Measurements from ENCODE around the gene TMEM219. TPM values are rescaled to one million over a fixed set of nuclear protein-coding genes. Genes with fewer than 3 reads are reported as not detected.
A peak's percentile ranks its signal among the peaks of the same experiment; 100 is the strongest.

Gene TMEM219
- total and polyA plus RNA-seq, 2 donors: 43.1 to 120 TPM

DNA sequence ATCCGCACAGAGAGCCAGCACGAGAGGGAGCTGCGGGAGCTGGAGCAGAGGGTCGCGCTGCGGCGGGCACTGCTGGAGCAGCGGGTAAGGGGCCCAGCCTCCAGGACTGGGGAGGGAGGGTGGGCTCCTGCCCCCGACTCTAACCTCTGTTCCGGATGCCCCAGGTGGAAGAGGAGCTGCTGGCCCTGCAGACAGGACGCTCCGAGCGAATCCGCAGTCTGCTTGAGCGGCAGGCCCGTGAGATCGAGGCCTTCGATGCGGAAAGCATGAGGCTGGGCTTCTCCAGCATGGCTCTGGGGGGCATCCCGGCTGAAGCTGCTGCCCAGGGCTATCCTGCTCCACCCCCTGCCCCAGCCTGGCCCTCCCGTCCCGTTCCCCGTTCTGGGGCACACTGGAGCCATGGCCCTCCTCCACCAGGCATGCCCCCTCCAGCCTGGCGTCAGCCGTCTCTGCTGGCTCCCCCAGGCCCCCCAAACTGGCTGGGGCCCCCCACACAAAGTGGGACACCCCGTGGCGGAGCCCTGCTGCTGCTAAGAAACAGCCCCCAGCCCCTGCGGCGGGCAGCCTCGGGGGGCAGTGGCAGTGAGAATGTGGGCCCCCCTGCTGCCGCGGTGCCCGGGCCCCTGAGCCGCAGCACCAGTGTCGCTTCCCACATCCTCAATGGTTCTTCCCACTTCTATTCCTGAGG is 29.1 kb downstream of the TMEM219 start:
- 89% methylated on average over 35 of the region's 35 CpGs for WGBS
- Histone ChIP-seq H3K4me3 (ENCODE audit: low read depth, low read length) (no peak overlapping the region), H3K27ac (ENCODE audit: low read depth) (no peak overlapping the region), H3K4me1 (ENCODE audit: insufficient read depth) (no peaks in the 10 kb centered on the region), H3K36me3 (ENCODE audit: insufficient read depth) (peaks cover 4% of the 10 kb centered on the region)
- DNase-seq (ENCODE audit: extremely low spot score): no peak

DNA sequence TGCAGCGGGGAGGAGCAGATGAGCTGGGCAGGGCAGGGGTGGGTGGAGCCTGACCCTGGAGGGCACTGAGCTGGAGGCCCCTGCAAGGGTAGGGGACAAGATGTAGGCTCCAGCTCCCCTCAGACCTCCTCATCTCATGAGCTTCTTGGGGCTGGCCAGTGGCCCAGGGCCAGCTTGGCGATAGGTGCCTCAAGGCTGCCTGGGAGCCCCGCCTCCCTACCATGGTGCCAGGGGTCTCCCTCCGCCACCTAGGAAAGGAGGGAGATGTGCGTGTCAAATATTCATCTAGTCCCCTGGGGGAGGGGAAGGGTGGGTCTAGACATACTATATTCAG is 29.7 kb downstream of the TMEM219 start:
- WGBS: 73% methylated on average over 5 of the region's 5 CpGs
- H3K36me3 ChIP-seq (ENCODE audit: insufficient read depth): peaks cover 4% of the 10 kb centered on the region
- no peaks in the 10 kb centered on the region for H3K4me1 ChIP-seq (ENCODE audit: insufficient read depth)
- no peak for DNase-seq (ENCODE audit: extremely low spot score)
- no peak overlapping the region for H3K27ac ChIP-seq (ENCODE audit: low read depth)
- no peak overlapping the region for H3K4me3 ChIP-seq (ENCODE audit: low read depth, low read length)

DNA sequence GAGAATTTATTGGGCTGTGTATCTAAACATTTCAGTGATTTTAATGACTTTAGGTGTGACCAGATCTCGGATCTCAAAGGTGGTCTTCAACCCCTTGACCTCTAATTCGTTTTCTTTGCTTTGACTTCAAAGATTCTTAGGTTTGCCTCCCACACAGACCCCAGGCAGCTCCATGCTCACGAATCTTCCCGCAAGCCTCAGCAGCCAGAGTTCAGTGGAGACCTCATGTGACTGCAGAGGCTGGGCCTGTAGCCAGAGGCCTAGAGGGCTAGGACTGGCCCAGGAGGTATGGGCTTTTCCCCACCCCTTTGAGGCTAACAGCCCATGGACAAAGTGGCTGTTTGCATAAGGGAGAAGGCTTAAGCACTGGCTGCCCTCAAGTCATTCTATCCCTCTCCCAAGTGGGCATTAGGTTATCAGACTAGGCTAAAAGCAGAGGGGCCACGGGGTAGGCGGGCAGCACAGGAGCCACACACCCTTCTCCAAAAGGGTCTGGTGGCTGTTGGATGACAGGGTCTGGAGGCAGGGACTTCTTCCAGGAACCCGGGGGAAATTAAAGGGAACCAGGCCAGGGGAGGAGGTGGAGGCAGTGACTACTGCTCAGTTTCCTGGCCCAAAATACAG is 30.6 kb downstream of the TMEM219 start:
- DNase-seq (ENCODE audit: extremely low spot score): no peak
- Histone ChIP-seq H3K4me1 (ENCODE audit: insufficient read depth) (no peaks in the 10 kb centered on the region), H3K27ac (ENCODE audit: low read depth) (no peak overlapping the region), H3K36me3 (ENCODE audit: insufficient read depth) (peaks cover 4% of the 10 kb centered on the region), H3K4me3 (ENCODE audit: low read depth, low read length) (no peak overlapping the region)
- 52% methylated on average over 7 of the region's 7 CpGs for WGBS

DNA sequence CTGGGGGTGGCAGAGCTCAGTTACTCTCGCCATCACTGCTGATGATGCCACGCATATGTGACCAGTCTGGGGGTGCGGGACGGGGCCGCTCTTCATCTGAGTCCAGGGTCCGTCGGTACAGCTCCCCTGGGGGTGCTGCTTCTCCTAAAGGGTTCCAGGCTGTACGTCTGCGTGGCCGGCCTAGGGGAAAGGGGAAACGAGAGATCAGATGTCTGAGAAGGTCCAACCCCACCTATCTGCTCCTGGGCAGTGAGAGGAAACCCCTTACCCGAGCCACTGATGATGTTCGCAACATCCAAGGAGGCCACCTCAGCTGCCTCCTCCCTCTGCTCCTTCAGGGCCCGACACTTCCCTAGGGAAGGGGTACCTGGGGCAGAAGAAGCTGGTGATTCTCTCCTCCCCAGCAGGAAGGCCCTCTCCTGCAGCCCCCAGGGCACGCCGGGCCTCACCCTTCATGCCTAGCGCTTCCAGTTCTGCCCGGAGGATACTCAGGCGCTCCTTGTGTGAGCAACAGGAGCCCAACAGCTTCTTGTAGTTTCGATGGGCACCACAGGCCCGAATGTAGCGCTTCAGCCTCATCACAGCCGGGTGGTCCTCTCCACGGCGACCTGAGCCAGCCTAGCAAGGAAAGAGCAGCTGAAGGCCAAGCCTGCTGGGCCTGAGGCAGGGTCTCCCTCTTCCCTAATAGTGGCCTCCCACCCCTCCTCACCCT is 31.5 kb downstream of the TMEM219 start:
- Histone ChIP-seq H3K36me3 (ENCODE audit: insufficient read depth) (peaks cover 4% of the 10 kb centered on the region), H3K27ac (ENCODE audit: low read depth) (no peak overlapping the region), H3K4me1 (ENCODE audit: insufficient read depth) (no peaks in the 10 kb centered on the region), H3K4me3 (ENCODE audit: low read depth, low read length) (no peak overlapping the region)
- no peak for DNase-seq (ENCODE audit: extremely low spot score)
- WGBS: 86% methylated on average over 25 of the region's 25 CpGs

DNA sequence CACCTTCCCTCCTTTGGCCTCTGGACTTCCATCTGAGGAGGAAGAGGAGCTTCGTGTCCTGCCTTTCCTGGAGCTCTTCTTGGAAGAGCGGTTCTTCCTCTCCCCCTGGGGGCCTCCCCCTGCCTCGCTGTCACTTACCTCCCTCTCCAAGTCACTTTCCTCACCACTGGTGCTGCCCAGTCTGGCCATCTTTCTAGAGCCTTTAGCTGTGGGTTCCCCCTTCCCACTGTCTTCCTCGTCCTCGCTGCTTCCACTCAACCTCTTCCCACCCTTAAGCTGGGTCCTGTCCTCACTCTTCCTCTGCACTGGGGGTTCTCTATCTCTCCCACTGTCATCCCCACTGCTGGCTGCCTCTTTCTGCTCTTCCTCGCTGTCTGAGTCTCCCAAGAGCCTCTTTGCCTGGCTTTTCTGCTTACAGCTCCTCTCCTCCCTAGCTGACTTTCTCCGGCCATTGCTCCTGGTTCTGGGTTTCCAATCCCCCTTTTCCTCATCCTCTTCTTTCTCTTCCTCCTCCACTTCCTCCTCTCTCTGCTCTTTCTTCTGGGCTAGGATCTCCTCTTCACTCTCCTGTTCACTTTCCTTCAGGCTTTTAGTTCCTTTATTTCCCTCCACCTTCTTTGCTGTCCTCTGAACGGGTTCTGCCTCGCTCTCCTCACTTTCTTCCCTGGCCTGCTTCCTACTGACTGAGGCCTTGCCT is 32.2 kb downstream of the TMEM219 start:
- H3K36me3 ChIP-seq (ENCODE audit: insufficient read depth): peaks cover 4% of the 10 kb centered on the region
- H3K27ac ChIP-seq (ENCODE audit: low read depth): no peak overlapping the region
- H3K4me3 ChIP-seq (ENCODE audit: low read depth, low read length): no peak overlapping the region
- no peak for DNase-seq (ENCODE audit: extremely low spot score)
- no peaks in the 10 kb centered on the region for H3K4me1 ChIP-seq (ENCODE audit: insufficient read depth)
- 85% methylated on average over 9 of the region's 9 CpGs for WGBS

DNA sequence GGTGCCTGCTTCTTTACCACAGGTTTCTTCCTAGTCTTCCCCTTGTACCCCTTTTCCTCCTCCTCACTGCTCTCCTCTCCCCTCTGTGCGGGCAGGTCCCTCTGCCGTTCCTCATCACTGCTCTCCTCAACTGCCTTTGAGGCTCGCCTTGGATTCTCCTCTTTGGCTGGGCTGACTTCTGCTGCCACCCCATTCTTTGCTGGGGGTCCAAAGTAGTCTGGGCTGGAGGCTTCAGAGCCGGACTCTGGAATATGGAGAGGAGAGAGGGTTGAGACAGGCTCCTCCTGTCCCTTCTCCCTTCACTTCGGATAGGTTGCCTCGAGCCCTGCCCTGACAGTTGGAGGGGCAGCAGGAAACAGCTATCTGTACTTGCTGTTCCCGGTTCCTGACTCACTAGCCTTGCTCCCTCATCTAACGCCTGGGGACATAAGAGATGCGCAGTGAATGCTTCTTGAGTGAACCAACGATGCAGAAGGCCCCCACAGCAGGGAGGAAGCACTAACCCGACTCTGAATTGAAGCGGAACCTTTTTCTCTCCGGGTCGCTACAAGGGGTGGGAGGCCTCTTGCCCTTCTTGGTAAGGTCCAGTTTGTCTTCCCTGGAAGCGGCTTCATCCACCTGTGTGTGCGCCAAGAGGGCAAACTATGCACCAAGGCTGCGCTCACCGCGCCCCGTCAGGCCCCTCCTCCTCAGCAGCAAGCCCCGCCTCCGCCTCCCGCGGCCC is 32.9 kb downstream of the TMEM219 start:
- peak overlapping the region; percentile 65 for H3K4me3 ChIP-seq (ENCODE audit: low read depth, low read length)
- H3K36me3 ChIP-seq (ENCODE audit: insufficient read depth): peaks cover 4% of the 10 kb centered on the region
- no peak for DNase-seq (ENCODE audit: extremely low spot score)
- H3K27ac ChIP-seq (ENCODE audit: low read depth): no peak overlapping the region
- 10% methylated on average over 24 of the region's 24 CpGs for WGBS
- no peaks in the 10 kb centered on the region for H3K4me1 ChIP-seq (ENCODE audit: insufficient read depth)

DNA sequence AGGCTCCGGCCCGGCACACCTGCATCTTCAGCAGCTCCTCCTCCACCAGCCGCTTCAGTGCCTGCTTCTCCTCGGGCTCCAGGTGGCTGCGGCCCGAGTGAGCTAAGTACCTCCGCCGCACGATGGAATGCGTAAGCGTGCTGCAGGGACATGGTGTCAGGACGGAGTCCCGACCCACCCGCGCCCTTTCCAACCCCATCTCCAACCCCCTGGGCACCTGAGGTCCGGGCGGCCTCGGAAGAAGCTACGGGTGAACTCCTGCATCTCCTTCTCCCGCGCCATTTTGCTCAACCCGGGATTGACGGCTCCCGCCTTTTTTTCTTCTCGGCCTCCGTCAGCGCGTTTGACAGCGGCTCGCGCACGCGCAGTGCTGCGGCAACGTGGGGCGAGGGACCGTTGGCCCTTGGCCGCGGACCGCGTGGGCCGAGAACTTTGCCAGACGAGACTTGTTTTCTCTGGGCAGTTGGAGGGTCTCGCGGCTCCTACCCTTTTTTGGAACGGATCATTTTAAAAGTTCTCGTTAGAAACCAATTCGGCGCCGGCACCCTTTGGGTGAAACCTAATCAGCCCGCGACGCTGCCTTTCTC is 33.5 kb downstream of the TMEM219 start, which contains the start of gene HIRIP3:
TSS of gene HIRIP3 (minus strand) at position 294 of the 587 bp plus-strand sequence. CDS start at position 282, 12 bp downstream.
- WGBS: under 1% methylated on average over 53 of the region's 53 CpGs
- H3K4me1 ChIP-seq (ENCODE audit: insufficient read depth): no peaks in the 10 kb centered on the region
- peaks cover 4% of the 10 kb centered on the region for H3K36me3 ChIP-seq (ENCODE audit: insufficient read depth)

DNA sequence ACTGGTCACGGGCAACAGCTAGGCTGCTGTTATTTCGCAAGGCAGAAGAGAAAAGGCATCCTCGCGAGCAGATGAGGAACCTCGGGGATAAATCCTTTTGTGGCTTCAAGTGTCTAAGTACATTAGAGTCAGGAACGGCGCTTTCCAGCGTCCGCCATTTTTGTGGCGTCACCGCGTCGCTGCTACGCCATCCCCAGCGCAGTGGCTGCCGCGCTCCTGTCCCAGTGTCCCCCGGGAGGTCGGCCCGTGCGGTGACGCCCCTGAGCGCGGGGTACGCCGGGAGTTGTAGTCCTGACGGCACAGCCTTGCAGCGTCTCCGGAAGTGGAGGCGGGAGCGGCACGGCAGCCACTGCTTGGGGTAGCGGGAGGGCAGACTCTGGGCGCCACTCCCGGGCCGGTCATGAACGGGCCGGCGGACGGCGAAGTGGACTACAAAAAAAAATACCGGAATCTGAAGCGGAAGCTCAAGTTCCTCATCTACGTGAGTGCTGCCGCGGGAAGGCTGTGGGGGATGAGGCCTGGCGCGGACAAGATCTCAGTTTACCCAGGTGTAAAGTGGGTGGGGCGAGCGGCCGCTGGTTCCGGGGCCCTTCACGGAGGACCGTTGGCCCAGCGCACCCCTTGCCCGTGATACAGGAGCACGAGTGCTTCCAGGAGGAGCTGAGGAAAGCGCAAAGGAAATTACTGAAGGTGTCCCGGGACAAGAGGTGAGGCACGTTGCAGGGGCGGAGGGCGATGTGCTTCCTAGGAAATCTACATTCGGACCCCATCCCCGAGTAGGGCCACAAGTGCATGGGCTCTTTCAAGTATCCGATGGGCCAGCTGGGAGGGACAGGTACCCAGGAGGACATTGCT is 34.3 kb downstream of the TMEM219 start, which contains the start of gene INO80E:
TSS of gene INO80E (plus strand) at position 331 of the 855 bp plus-strand sequence. CDS start at position 401, 70 bp downstream.
- under 1% methylated on average over 65 of the region's 65 CpGs for WGBS
- Histone ChIP-seq H3K4me3 (ENCODE audit: low read depth, low read length) (peak within 1 kb of the TSS; percentile 65), H3K27ac (ENCODE audit: low read depth) (peak within 1 kb of the TSS; percentile 87), H3K4me1 (ENCODE audit: insufficient read depth) (no peaks in the 10 kb centered on the region), H3K36me3 (ENCODE audit: insufficient read depth) (no peaks in the 10 kb centered on the region)
- DNase-seq (ENCODE audit: extremely low spot score): peak; percentile 88

More for the DNA sequence above, 33.5 kb downstream of the TMEM219 start, which contains the start of gene HIRIP3:
- peak; percentile 49 for DNase-seq (ENCODE audit: extremely low spot score)
- Histone ChIP-seq H3K27ac (ENCODE audit: low read depth) (peak within 1 kb of the TSS; percentile 87), H3K4me3 (ENCODE audit: low read depth, low read length) (peak within 1 kb of the TSS; percentile 65)

DNA sequence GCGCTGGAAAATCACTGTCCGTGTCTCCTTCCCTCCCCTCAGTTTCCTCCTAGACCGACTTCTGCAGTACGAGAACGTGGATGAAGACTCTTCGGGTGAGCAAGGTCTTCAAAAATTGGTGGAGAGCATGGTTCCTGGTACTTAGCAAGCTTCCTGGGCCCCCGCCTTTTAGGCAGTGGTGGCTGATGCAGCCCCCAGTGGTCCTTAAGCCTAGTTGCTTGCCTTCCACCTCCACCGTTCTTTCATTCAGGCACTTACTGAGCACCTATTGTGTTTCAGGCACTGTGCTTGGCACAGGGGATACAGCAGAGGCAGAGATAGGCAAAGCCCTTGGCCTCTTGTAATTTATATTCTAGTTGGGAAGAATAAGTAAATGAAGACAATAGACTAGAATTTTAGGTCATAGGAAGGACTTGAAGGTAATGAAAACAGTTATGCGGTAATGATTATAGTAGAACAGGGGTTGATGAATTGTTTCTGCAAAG is 34.9 kb downstream of the TMEM219 start:
- Histone ChIP-seq H3K4me1 (ENCODE audit: insufficient read depth) (no peaks in the 10 kb centered on the region), H3K36me3 (ENCODE audit: insufficient read depth) (no peaks in the 10 kb centered on the region), H3K27ac (ENCODE audit: low read depth) (no peak overlapping the region), H3K4me3 (ENCODE audit: low read depth, low read length) (peak overlapping the region; percentile 65)
- 22% methylated on average over 9 of the region's 9 CpGs for WGBS
- DNase-seq (ENCODE audit: extremely low spot score): no peak

DNA sequence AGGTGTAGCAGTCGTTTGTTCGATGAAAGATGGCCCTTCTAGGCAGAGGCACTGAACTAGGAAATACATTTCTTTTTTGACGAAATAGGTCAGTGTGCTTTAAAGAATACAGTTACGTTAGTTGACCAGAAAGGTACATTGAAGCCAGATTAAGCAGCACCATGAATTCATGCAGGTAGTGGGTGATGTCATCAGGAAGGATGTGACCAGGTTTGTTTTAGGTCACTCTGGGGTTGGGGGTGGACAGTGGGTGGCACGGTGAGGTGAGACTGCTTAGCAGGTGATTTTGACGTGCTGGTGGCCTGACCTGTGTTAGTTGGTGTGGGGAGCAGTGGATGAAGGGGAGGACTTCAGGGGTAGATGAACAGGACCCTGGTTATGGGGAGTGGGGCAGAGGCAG is 37.7 kb downstream of the TMEM219 start:
- DNase-seq (ENCODE audit: extremely low spot score): no peak
- H3K27ac ChIP-seq (ENCODE audit: low read depth): no peak overlapping the region
- H3K36me3 ChIP-seq (ENCODE audit: insufficient read depth): no peaks in the 10 kb centered on the region
- WGBS: 91% methylated on average over 6 of the region's 6 CpGs
- H3K4me3 ChIP-seq (ENCODE audit: low read depth, low read length): no peak overlapping the region
- H3K4me1 ChIP-seq (ENCODE audit: insufficient read depth): no peaks in the 10 kb centered on the region

DNA sequence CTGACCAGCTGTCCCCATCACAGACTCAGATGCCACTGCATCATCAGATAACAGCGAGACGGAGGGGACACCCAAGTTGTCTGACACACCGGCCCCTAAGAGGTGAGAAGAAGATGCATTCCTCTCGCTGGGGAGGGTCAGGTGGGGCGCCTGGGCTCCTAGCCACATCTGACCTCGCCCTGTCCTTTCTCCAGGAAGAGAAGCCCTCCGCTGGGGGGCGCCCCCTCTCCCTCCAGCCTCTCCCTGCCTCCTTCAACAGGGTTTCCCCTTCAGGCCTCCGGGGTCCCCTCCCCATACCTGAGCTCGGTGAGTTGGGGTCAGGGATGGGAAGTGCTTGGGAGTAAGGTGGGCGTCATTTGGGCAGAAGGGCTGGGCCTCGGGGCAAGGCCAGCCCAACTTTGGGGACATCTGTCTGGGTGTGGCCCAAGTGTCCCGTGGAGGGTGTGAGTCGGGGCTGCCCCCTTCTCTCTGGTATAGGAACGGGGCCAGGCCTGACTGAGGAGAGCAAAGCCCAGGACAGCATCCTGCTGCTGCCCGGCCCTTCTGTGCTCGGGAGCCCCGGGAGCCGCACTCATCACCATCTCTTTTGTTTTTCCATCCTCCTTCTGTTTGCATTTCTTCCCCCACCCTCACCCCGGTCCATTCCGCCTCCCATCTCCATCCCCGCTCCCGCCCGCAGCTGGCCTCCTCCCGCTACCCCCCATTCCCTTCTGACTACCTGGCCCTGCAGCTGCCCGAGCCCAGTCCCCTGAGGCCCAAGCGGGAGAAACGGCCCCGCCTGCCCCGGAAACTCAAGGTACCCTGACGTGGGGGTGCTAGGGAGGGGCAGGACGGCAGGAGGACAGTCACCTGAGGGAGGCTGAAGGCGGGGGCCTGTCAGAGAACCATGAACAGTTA is 39.1 kb downstream of the TMEM219 start:
- DNase-seq (ENCODE audit: extremely low spot score): no peak
- 78% methylated on average over 33 of the region's 33 CpGs for WGBS
- Histone ChIP-seq H3K36me3 (ENCODE audit: insufficient read depth) (no peaks in the 10 kb centered on the region), H3K27ac (ENCODE audit: low read depth) (no peak overlapping the region), H3K4me1 (ENCODE audit: insufficient read depth) (no peaks in the 10 kb centered on the region), H3K4me3 (ENCODE audit: low read depth, low read length) (no peak overlapping the region)

Measured in urinary bladder (tissue), 4 donors.